Fibroblast of pulmonary artery (primary cell): ENCODE measurements around the gene LRRC71.

Source experiments
- DNase-seq: peaks from one replicate; pipeline ENCODE4 v3.0.0-alpha.2; 2010; ENCODE audit warnings: low read depth
- H3K4me3 ChIP-seq: replicated peaks from 2 replicates; pipeline ENCODE4 v1.5.1; 2011; ENCODE audit warnings: low read depth, mild to moderate bottlenecking, control low read depth, low read length, moderate library complexity
- CTCF ChIP-seq: IDR thresholded peaks from 2 replicates; pipeline ENCODE4 v1.5.1; 2011; ENCODE audit warnings: mild to moderate bottlenecking, control low read depth, low read length, inconsistent platforms; ENCODE audit errors: missing control alignments

Gene LRRC71

GRCh38 chr1:156884560-156885184 is 35.8 kb upstream of the LRRC71 start:
- no peak for DNase-seq
- no peak overlapping the region for H3K4me3 ChIP-seq
- TF ChIP-seq CTCF: no peak

- H3K4me3 ChIP-seq: no peak overlapping the region
- no peak for TF ChIP-seq CTCF
- no peak for DNase-seq
Measured at GRCh38 chr1:156885314-156885713, 35.1 kb upstream of the LRRC71 start.

GRCh38 chr1:156885880-156886355 is 34.5 kb upstream of the LRRC71 start:
- no peak overlapping the region for H3K4me3 ChIP-seq
- no peak for DNase-seq
- no peak for TF ChIP-seq CTCF

GRCh38 chr1:156886583-156887281 is 33.7 kb upstream of the LRRC71 start:
- no peak overlapping the region for H3K4me3 ChIP-seq
- TF ChIP-seq CTCF: no peak
- no peak for DNase-seq

- no peak for DNase-seq
- TF ChIP-seq CTCF: no peak
- no peak overlapping the region for H3K4me3 ChIP-seq
Measured at GRCh38 chr1:156887317-156887716, 33.1 kb upstream of the LRRC71 start.

- TF ChIP-seq CTCF: no peak
- DNase-seq: no peak
- H3K4me3 ChIP-seq: no peak overlapping the region
Measured at GRCh38 chr1:156887734-156888133, 32.7 kb upstream of the LRRC71 start.
